HEK293 (cell line): ENCODE results near the gene R3HDM4.

Experiments
- CTCF ChIP-seq: fragments of 450-650 bp; formaldehyde crosslinking; IDR thresholded peaks from 2 replicates; pipeline ENCODE4 v1.5.1; 2016; ENCODE audit warnings: missing biosample characterization, missing genetic modification characterization
- ZBTB11 ChIP-seq: fragments of 450-650 bp; formaldehyde crosslinking; conservative IDR thresholded peaks from 2 replicates; pipeline ENCODE4 v1.5.1; 2016; ENCODE audit warnings: low read depth, missing biosample characterization, missing genetic modification characterization
- ZNF138 ChIP-seq: fragments of 450-650 bp; formaldehyde crosslinking; IDR thresholded peaks from 2 replicates; pipeline ENCODE4 v1.5.1; 2016; ENCODE audit warnings: missing biosample characterization, missing genetic modification characterization, borderline replicate concordance
- ZNF302 ChIP-seq: fragments of 450-650 bp; formaldehyde crosslinking; IDR thresholded peaks from 2 replicates; pipeline ENCODE4 v1.5.1; 2016; ENCODE audit warnings: missing biosample characterization, missing genetic modification characterization, low read depth
- ZNF335 ChIP-seq: fragments of 450-650 bp; formaldehyde crosslinking; conservative IDR thresholded peaks from 2 replicates; pipeline ENCODE4 v1.5.1; 2016; ENCODE audit warnings: missing biosample characterization, missing genetic modification characterization

GRCh38 chr19:932648-933552 is 19.9 kb upstream of the R3HDM4 start:
- TF ChIP-seq CTCF (tag by site-specific recombination) (no peak), ZNF335 (tag by site-specific recombination) (no peak), ZBTB11 (tag by site-specific recombination) (no peak), ZNF302 (tag by site-specific recombination) (no peak), ZNF138 (no peak)
